HepG2 (cell line): ENCODE measurements around the gene IGFALS. TPM values are rescaled to one million over a fixed set of nuclear protein-coding genes. Genes with fewer than 3 reads are reported as not detected.

ENCODE experiments used
- ATAC-seq: fragments of 200-7000 bp; cut with Tn5 transposase; 3 replicates; pipeline ENCODE4 v1.9.1; 2020; ENCODE audit warnings: mild to moderate bottlenecking, moderate library complexity
- BruUV-seq: library from RNA; stranded (reverse); fragments of 400-500 nt; replicated peaks from 2 replicates; lab custom pipeline; 2021; lab: Mats Ljungman, UMichigan
- CTCF ChIA-PET: fragments of 300-600 bp; formaldehyde crosslinking; extraction: SDS; loops from one replicate; lab custom pipeline; 2021; ENCODE audit warnings: low total read pairs, inconsistent platforms, low intra/inter-chr PET ratio; lab: Yijun Ruan, JAX
- POLR2A ChIA-PET: fragments of 350-600 bp; sonication (Branson Sonifier 250); formaldehyde crosslinking; loops from one replicate; lab custom pipeline; 2020; ENCODE audit warnings: antibody characterized with exemption, inconsistent platforms; lab: Yijun Ruan, JAX
- DNase-seq: peaks from one replicate; pipeline ENCODE4 v3.0.0-alpha.2; 2015; ENCODE audit warnings: low spot score
- FAIRE-seq: peaks from 3 replicates; lab custom pipeline; 2011; peaks lifted over from hg19 to GRCh38; lab: Jason Lieb, UNC
- H2AFZ ChIP-seq: one replicate; pipeline ENCODE4 v1.6.1; 2011; ENCODE audit warnings: low read length, inconsistent platforms
- H3K27ac ChIP-seq: fragments of 300-600 bp; 3 replicates; pipeline ENCODE4 v1.8.0; 2011; ENCODE audit warnings: mixed run types, mild to moderate bottlenecking, mixed read lengths, low read length, inconsistent platforms; ENCODE audit not compliant: insufficient read depth; ENCODE audit errors: extremely low read length
- H3K27me3 ChIP-seq, 2 experiments: fragments of 200-600 bp in 1 of 2; 2 replicates in 1 of 2; 3 replicates in 1 of 2; pipeline versions ENCODE4 v1.6.0 to v1.8.0; 2011; ENCODE audit warnings: low read length in 2 of 2, mild to moderate bottlenecking in 2 of 2, moderate library complexity in 2 of 2, inconsistent platforms in 1 of 2; ENCODE audit not compliant: insufficient read depth in 2 of 2, control insufficient read depth in 1 of 2
- H3K36me3 ChIP-seq, 2 experiments: fragments of 200-600 bp in 1 of 2; replicated peaks in 1 of 2; 2 replicates in 1 of 2; 3 replicates in 1 of 2; pipeline versions ENCODE4 v1.5.1 to v1.8.0; 2011; ENCODE audit warnings: low read length in 2 of 2, inconsistent platforms in 1 of 2; ENCODE audit not compliant: insufficient read depth in 2 of 2, control insufficient read depth in 1 of 2
- H3K4me1 ChIP-seq: 2 replicates; pipeline ENCODE4 v1.5.1; 2012; ENCODE audit warnings: low read length, inconsistent platforms; ENCODE audit not compliant: insufficient read depth
- H3K4me2 ChIP-seq: 2 replicates; pipeline ENCODE4 v1.6.0; 2011; ENCODE audit warnings: low read depth, low read length, inconsistent platforms
- H3K4me3 ChIP-seq, 3 experiments: fragments of 200-600 bp in 1 of 3; sonication (generic), shearing (Covaris generic) in 1 of 3; replicated peaks in 1 of 3; 2 replicates each; pipeline ENCODE4 v1.5.1; 2011 to 2016; ENCODE audit warnings: low read length in 3 of 3, inconsistent platforms in 2 of 3, low read depth in 2 of 3, mild to moderate bottlenecking in 2 of 3, control low read depth in 1 of 3, mixed read lengths in 1 of 3; ENCODE audit not compliant: insufficient read depth in 1 of 3
- H3K79me2 ChIP-seq: one replicate; pipeline ENCODE4 v1.6.1; 2011; ENCODE audit warnings: low read length, inconsistent platforms; ENCODE audit not compliant: insufficient read depth
- H3K9ac ChIP-seq: 2 replicates; pipeline ENCODE4 v1.6.0; 2011; ENCODE audit warnings: mild to moderate bottlenecking, low read depth, low read length, inconsistent platforms; ENCODE audit not compliant: insufficient read depth
- H3K9me3 ChIP-seq: 2 replicates; pipeline ENCODE4 v1.5.1; 2012; ENCODE audit warnings: mild to moderate bottlenecking, low read length
- H4K20me1 ChIP-seq: 2 replicates; pipeline ENCODE4 v1.6.0; 2011; ENCODE audit warnings: inconsistent platforms, mild to moderate bottlenecking, low read length, moderate library complexity; ENCODE audit not compliant: insufficient read depth
- ADNP ChIP-seq: sonication (generic); formaldehyde crosslinking; IDR thresholded peaks from 2 replicates; pipeline ENCODE4 v1.4.0; 2020; ENCODE audit warnings: missing genetic modification reagents
- AGO2 ChIP-seq: fragments of 200-400 bp; formaldehyde crosslinking; optimal IDR thresholded peaks from 2 replicates; pipeline ENCODE3; 2017; ENCODE audit warnings: mild to moderate bottlenecking, low read depth, low read length, moderate library complexity
- FOXK2 ChIP-seq: fragments of 450-650 bp; IDR thresholded peaks from 2 replicates; pipeline ENCODE4 v1.6.1; 2016
- HDAC6 ChIP-seq: fragments of 200-600 bp; sonication (generic); IDR thresholded peaks from 2 replicates; pipeline ENCODE4 v1.7.0; 2017; ENCODE audit warnings: mild to moderate bottlenecking, antibody characterized with exemption, low read length, low read depth
- SP5 ChIP-seq: IDR thresholded peaks from 2 replicates; pipeline ENCODE4 v1.6.1; 2016; ENCODE audit warnings: low read depth, borderline replicate concordance
- STAG1 ChIP-seq: sonication (generic); formaldehyde crosslinking; IDR thresholded peaks from 2 replicates; pipeline ENCODE4 v1.4.0; 2020; ENCODE audit warnings: missing genetic modification reagents
- TEAD2 ChIP-seq: sonication (generic); formaldehyde crosslinking; IDR thresholded peaks from 2 replicates; pipeline ENCODE4 v1.9.0; 2021; ENCODE audit warnings: missing genetic modification reagents
- XRCC5 ChIP-seq: fragments of 200-400 bp; formaldehyde crosslinking; optimal IDR thresholded peaks from 2 replicates; pipeline ENCODE3; 2017; ENCODE audit warnings: mild to moderate bottlenecking, low read length
- ZBTB20 ChIP-seq: sonication (generic); formaldehyde crosslinking; IDR thresholded peaks from 2 replicates; pipeline ENCODE4 v1.8.1; 2023; ENCODE audit warnings: missing genetic modification reagents, low read depth, mild to moderate bottlenecking, borderline replicate concordance
- ZNF296 ChIP-seq: sonication (generic); formaldehyde crosslinking; conservative IDR thresholded peaks from 2 replicates; pipeline ENCODE4 v1.5.0; 2020; ENCODE audit warnings: mild to moderate bottlenecking, missing genetic modification reagents
- ZNF331 ChIP-seq: sonication (generic); formaldehyde crosslinking; IDR thresholded peaks from 2 replicates; pipeline ENCODE4 v1.4.0; 2020; ENCODE audit warnings: missing genetic modification reagents
- ZNF75D ChIP-seq: sonication (generic); formaldehyde crosslinking; IDR thresholded peaks from 2 replicates; pipeline ENCODE4 v1.8.1; 2023; ENCODE audit warnings: missing genetic modification reagents, mild to moderate bottlenecking, borderline replicate concordance
- WGBS: methylation state at CpG from one replicate; pipeline ENCODE4 v1.1.6; 2017; ENCODE audit warnings: low lambda C conversion rate; 5-methylcytosine and 5-hydroxymethylcytosine counted together
- in situ Hi-C: cut with HindIII; loops from 2 replicates; pipeline ENCODE4 v1.10.0; 2017; ENCODE audit warnings: low pct_unique_long_range_greater_than_20kb; ENCODE audit not compliant: extremely low pct_ligation_motif_present
- intact Hi-C: fragments of 100-400 bp; cut with micrococcal nuclease; formaldehyde crosslinking; loops from one replicate; pipeline ENCODE4 v1.10.0; 2022; ENCODE audit not compliant: unreplicated experiment
- polyA plus RNA-seq, 8 experiments: library from polyadenylated mRNA; depleted of rRNA in 3 of 8; stranded (reverse) in 7 of 8; unstranded in 1 of 8; fragments of >200 nt; fragmentation: Illumina TruSeq in 4 of 8; extraction: Trizol in 4 of 8; gene quantifications; 2 replicates each; pipeline versions ENCODE4 v1.2.1 to v1.2.3, GENCODE V29; 2011 to 2016; ENCODE audit warnings: low read depth in 4 of 8, missing spikeins in 1 of 8, mixed read lengths in 1 of 8; ENCODE audit not compliant: insufficient read depth in 1 of 8
- total RNA-seq, 5 experiments: library from RNA; depleted of rRNA; stranded (reverse); fragments of >200 nt; fragmentation: Illumina TruSeq; extraction: Trizol; gene quantifications; 2 replicates each; pipeline ENCODE4 v1.2.3, GENCODE V29; 2016; ENCODE audit warnings: low read depth in 1 of 5
- TF ChIP-seq, protein P1 (sequence below): sonication (generic); formaldehyde crosslinking; IDR thresholded peaks from 2 replicates; pipeline ENCODE4 v1.8.1; 2023; ENCODE audit warnings: missing genetic modification reagents, mild to moderate bottlenecking, borderline replicate concordance
- TF ChIP-seq, protein P2 (sequence below): sonication (generic); formaldehyde crosslinking; IDR thresholded peaks from 2 replicates; pipeline ENCODE4 v1.5.0; 2020; ENCODE audit warnings: missing genetic modification reagents
- TF ChIP-seq, protein P3 (sequence below): sonication (generic); formaldehyde crosslinking; IDR thresholded peaks from 2 replicates; pipeline ENCODE4 v1.8.1; 2023; ENCODE audit warnings: missing genetic modification reagents, inconsistent platforms, borderline replicate concordance

IGFALS gene
- total and polyA plus RNA-seq, 2 of the 13 experiments (the other 11 are each of a cell fraction or from before 2014, with no cell fraction given): 0.34 to 2.4 TPM

DNA sequence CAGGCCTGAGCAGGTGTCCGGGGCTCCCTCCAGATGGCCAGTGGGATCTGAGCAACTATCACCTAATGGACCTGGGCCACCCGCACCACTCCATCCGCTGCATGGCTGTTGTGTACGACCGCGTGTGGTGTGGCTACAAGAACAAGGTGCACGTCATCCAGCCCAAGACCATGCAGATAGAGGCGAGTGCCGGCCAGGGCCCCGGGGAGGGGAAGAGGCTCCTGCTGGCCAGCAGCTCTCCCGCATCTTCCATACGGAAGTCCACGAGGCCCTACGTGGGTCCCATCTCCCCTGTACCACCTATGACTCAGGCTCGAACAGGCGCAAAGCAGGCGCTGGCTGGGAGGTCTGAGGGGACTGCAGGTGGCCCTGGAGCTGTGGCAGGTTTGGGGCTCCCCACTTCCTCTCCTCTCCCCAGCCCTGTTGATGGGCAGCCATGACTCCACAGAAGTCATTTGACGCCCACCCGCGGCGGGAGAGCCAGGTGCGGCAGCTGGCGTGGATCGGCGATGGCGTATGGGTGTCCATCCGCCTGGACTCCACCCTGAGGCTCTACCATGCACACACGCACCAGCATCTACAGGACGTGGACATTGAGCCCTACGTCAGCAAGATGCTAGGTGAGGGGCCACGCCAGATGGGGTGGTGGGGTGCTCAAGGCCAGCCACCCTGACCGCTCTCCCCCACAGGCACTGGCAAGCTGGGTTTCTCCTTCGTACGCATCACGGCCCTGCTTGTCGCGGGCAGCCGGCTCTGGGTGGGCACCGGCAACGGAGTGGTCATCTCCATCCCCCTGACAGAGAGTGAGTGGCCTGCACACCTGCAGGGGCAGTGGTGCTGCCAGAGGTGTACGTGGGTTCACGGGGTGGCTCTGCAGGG lies 26.1 kb downstream of the IGFALS start:
- peaks cover 19 to 35% of the 10 kb centered on the region in 2 experiments; a peak in 4 of 5 replicates for H3K36me3 ChIP-seq
- ChIA-PET POLR2A (interaction anchor here (2.7 kb wide), 1 partner anchor 15 kb away, joined by 7 read pairs; the partner anchor contains the start of genes NUBP2 and SPSB3), CTCF (no interaction called here)
- H3K79me2 ChIP-seq: peaks cover 7% of the 10 kb centered on the region
- no peaks in the 10 kb centered on the region; a peak in 1 of 5 replicates for H3K27me3 ChIP-seq
- H3K9ac ChIP-seq: no peak overlapping the region
- no peak overlapping the region for H3K27ac ChIP-seq
- WGBS: 96% methylated on average over 32 of the region's 42 CpGs
- H3K4me2 ChIP-seq: no peak overlapping the region
- in situ Hi-C loops: no loop called here
- H3K9me3 ChIP-seq: no peaks in the 10 kb centered on the region
- no peak overlapping the region for H3K4me3 ChIP-seq
- ATAC-seq: no peak
- DNase-seq: no peak
- no peak for FAIRE-seq
- no peaks in the 10 kb centered on the region for H3K4me1 ChIP-seq
- H4K20me1 ChIP-seq: no peaks in the 10 kb centered on the region
- TF ChIP-seq HDAC6: no peak
- TF ChIP-seq AGO2: peak; percentile 50
- TF ChIP-seq, all 625 proteins: peak for 1
- intact Hi-C loops: no loop called here
- no TSS peak for BruUV-seq
- no peak overlapping the region for H2AFZ ChIP-seq

GRCh38 chr16:1766701-1767100 lies 26.8 kb downstream of the IGFALS start:
- no peak overlapping the region for H3K9ac ChIP-seq
- ChIA-PET CTCF (no interaction called here), POLR2A (no interaction called here)
- H3K4me2 ChIP-seq: no peak overlapping the region
- H3K9me3 ChIP-seq: no peaks in the 10 kb centered on the region
- 87% methylated on average over 3 of the region's 18 CpGs for WGBS
- no peak for DNase-seq
- no peaks in the 10 kb centered on the region for H3K27me3 ChIP-seq
- H4K20me1 ChIP-seq: no peaks in the 10 kb centered on the region
- no peak for FAIRE-seq
- peaks cover 20 to 39% of the 10 kb centered on the region in 2 experiments; a peak in 4 of 5 replicates for H3K36me3 ChIP-seq
- ATAC-seq: no peak
- no peak overlapping the region for H3K4me3 ChIP-seq
- in situ Hi-C loops: no loop called here
- intact Hi-C loops: no loop called here
- H2AFZ ChIP-seq: no peak overlapping the region
- no TSS peak for BruUV-seq
- TF ChIP-seq TEAD2 (CRISPR knock-in tag): no peak
- TF ChIP-seq FOXK2: no peak
- TF ChIP-seq ZNF331 (CRISPR knock-in tag): no peak
- TF ChIP-seq, protein P1, sequence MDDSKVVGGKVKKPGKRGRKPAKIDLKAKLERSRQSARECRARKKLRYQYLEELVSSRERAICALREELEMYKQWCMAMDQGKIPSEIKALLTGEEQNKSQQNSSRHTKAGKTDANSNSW (CRISPR knock-in tag): no peak
- TF ChIP-seq, protein P2, sequence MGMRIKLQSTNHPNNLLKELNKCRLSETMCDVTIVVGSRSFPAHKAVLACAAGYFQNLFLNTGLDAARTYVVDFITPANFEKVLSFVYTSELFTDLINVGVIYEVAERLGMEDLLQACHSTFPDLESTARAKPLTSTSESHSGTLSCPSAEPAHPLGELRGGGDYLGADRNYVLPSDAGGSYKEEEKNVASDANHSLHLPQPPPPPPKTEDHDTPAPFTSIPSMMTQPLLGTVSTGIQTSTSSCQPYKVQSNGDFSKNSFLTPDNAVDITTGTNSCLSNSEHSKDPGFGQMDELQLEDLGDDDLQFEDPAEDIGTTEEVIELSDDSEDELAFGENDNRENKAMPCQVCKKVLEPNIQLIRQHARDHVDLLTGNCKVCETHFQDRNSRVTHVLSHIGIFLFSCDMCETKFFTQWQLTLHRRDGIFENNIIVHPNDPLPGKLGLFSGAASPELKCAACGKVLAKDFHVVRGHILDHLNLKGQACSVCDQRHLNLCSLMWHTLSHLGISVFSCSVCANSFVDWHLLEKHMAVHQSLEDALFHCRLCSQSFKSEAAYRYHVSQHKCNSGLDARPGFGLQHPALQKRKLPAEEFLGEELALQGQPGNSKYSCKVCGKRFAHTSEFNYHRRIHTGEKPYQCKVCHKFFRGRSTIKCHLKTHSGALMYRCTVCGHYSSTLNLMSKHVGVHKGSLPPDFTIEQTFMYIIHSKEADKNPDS (CRISPR knock-in tag): no peak
- TF ChIP-seq STAG1 (CRISPR knock-in tag): no peak
- TF ChIP-seq, protein P3, sequence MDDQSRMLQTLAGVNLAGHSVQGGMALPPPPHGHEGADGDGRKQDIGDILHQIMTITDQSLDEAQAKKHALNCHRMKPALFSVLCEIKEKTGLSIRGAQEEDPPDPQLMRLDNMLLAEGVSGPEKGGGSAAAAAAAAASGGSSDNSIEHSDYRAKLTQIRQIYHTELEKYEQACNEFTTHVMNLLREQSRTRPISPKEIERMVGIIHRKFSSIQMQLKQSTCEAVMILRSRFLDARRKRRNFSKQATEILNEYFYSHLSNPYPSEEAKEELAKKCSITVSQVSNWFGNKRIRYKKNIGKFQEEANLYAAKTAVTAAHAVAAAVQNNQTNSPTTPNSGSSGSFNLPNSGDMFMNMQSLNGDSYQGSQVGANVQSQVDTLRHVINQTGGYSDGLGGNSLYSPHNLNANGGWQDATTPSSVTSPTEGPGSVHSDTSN (CRISPR knock-in tag): no peak
- TF ChIP-seq ZNF296 (CRISPR knock-in tag): no peak
- TF ChIP-seq ZNF75D: no peak
- no peak for TF ChIP-seq XRCC5
- TF ChIP-seq SP5 (CRISPR knock-in tag): no peak
- no peak for TF ChIP-seq ADNP
- TF ChIP-seq ZBTB20 (CRISPR knock-in tag): no peak
- H3K27ac ChIP-seq: no peak overlapping the region
- peaks cover under 1% of the 10 kb centered on the region for H3K79me2 ChIP-seq
- no peaks in the 10 kb centered on the region for H3K4me1 ChIP-seq
